ENCODE results near the gene CHPT1.

GRCh38 chr12:101694297-101694848 is 3.1 kb upstream of the CHPT1 start:
- no peak for TF ChIP-seq GLIS3 (CRISPR knock-in tag; IDR thresholded peaks at IDR 0.05)
- no peak for TF ChIP-seq CREB5 (CRISPR knock-in tag; IDR thresholded peaks at IDR 0.05; ENCODE audit: low read depth)
- TF ChIP-seq ZFP30 (CRISPR knock-in tag; IDR thresholded peaks at IDR 0.05), result no peak
- TF ChIP-seq ZFP3 (CRISPR knock-in tag; IDR thresholded peaks at IDR 0.05), result no peak
- TF ChIP-seq, protein P1, sequence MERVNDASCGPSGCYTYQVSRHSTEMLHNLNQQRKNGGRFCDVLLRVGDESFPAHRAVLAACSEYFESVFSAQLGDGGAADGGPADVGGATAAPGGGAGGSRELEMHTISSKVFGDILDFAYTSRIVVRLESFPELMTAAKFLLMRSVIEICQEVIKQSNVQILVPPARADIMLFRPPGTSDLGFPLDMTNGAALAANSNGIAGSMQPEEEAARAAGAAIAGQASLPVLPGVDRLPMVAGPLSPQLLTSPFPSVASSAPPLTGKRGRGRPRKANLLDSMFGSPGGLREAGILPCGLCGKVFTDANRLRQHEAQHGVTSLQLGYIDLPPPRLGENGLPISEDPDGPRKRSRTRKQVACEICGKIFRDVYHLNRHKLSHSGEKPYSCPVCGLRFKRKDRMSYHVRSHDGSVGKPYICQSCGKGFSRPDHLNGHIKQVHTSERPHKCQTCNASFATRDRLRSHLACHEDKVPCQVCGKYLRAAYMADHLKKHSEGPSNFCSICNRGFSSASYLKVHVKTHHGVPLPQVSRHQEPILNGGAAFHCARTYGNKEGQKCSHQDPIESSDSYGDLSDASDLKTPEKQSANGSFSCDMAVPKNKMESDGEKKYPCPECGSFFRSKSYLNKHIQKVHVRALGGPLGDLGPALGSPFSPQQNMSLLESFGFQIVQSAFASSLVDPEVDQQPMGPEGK (CRISPR knock-in tag; IDR thresholded peaks at IDR 0.05; ENCODE audit: borderline replicate concordance), result no peak
- TF ChIP-seq ISL1 (CRISPR knock-in tag; IDR thresholded peaks at IDR 0.05), result no peak
- TF ChIP-seq ARNTL (CRISPR knock-in tag; IDR thresholded peaks at IDR 0.05; ENCODE audit: borderline replicate concordance, low read depth), result no peak
- no peak for TF ChIP-seq RARB (CRISPR knock-in tag; IDR thresholded peaks at IDR 0.05)
